Muscle of arm (tissue), 12 donors: Measurements from ENCODE around the gene DNAJB8. TPM values are rescaled to one million over a fixed set of nuclear protein-coding genes. Genes with fewer than 3 reads are reported as not detected.

Experiments
- DNase-seq: peaks from one replicate; pipeline ENCODE4 v3.0.0-alpha.2; 2013
- polyA plus RNA-seq, 12 donors: library from polyadenylated mRNA; unstranded; fragments of 120-200 nt; gene quantifications; one replicate each; pipeline ENCODE4 v1.2.1, GENCODE V29; 2013; ENCODE audit not compliant: insufficient read length in 12 of 12

The DNAJB8 gene
- polyA plus RNA-seq, 12 donors = not detected

- no peak for DNase-seq
Measured at GRCh38 chr3:128449111-128449638, 17.5 kb downstream of the DNAJB8 start.

GRCh38 chr3:128448491-128448890 is 18.2 kb downstream of the DNAJB8 start:
- no peak for DNase-seq

GRCh38 chr3:128447561-128448013 is 19.1 kb downstream of the DNAJB8 start:
- DNase-seq = no peak

- no peak for DNase-seq
Measured at GRCh38 chr3:128446821-128447220, 19.9 kb downstream of the DNAJB8 start.

GRCh38 chr3:128445357-128445756 is 21.3 kb downstream of the DNAJB8 start:
- DNase-seq = no peak

- DNase-seq = no peak
Measured at GRCh38 chr3:128443771-128444170, 22.9 kb downstream of the DNAJB8 start.

- DNase-seq = no peak
Measured at GRCh38 chr3:128442949-128443348, 23.7 kb downstream of the DNAJB8 start.

GRCh38 chr3:128442070-128442469 is 24.6 kb downstream of the DNAJB8 start:
- no peak for DNase-seq

GRCh38 chr3:128439226-128439625 is 27.5 kb downstream of the DNAJB8 start:
- DNase-seq = no peak

- DNase-seq = no peak
Measured at GRCh38 chr3:128438488-128439072, 28.1 kb downstream of the DNAJB8 start.

- DNase-seq = no peak
Measured at GRCh38 chr3:128436214-128436613, 30.5 kb downstream of the DNAJB8 start.

- DNase-seq = no peak
Measured at GRCh38 chr3:128435561-128435960, 31.1 kb downstream of the DNAJB8 start.

- DNase-seq = no peak
Measured at GRCh38 chr3:128435058-128435457, 31.6 kb downstream of the DNAJB8 start.

- DNase-seq = no peak
Measured at GRCh38 chr3:128434524-128434923, 32.2 kb downstream of the DNAJB8 start.

GRCh38 chr3:128433837-128434165 is 32.9 kb downstream of the DNAJB8 start:
- DNase-seq = no peak

- DNase-seq = no peak
Measured at GRCh38 chr3:128432971-128433836, 33.5 kb downstream of the DNAJB8 start.

- no peak for DNase-seq
Measured at GRCh38 chr3:128432301-128432970, 34.3 kb downstream of the DNAJB8 start.

GRCh38 chr3:128431803-128432300 is 34.8 kb downstream of the DNAJB8 start:
- DNase-seq = no peak

- DNase-seq = no peak
Measured at GRCh38 chr3:128430731-128431130, 36.0 kb downstream of the DNAJB8 start.

GRCh38 chr3:128430301-128430700 is 36.4 kb downstream of the DNAJB8 start:
- DNase-seq = no peak

- no peak for DNase-seq
Measured at GRCh38 chr3:128429751-128430150, 36.9 kb downstream of the DNAJB8 start.

- no peak for DNase-seq
Measured at GRCh38 chr3:128429275-128429674, 37.4 kb downstream of the DNAJB8 start.
